Lung (tissue), 12 donors: ENCODE data around the gene ZSWIM8. TPM values are rescaled to one million over a fixed set of nuclear protein-coding genes. Genes with fewer than 3 reads are reported as not detected.

ENCODE experiments used
- ATAC-seq: fragments of 200-7000 bp; cut with Tn5 transposase; one replicate; pipeline ENCODE4 v1.9.1; 2020; ENCODE audit warnings: moderate number of reproducible peaks; ENCODE audit not compliant: insufficient read depth, low FRiP score
- DNase-seq, 3 donors: peaks; one replicate each; pipeline ENCODE4 v3.0.0-alpha.2; 2013 to 2017
- H3K27ac ChIP-seq, 2 donors: one replicate each; pipeline ENCODE4 v1.5.1; 2013; ENCODE audit warnings: mild to moderate bottlenecking in 2 of 2, moderate library complexity in 2 of 2, control low read depth in 1 of 2, inconsistent platforms in 1 of 2, low read depth in 1 of 2, low read length in 1 of 2
- H3K27me3 ChIP-seq, 3 donors: one replicate each; pipeline ENCODE4 v1.5.1; 2013; ENCODE audit warnings: low read length in 2 of 3; ENCODE audit not compliant: control insufficient read depth in 3 of 3, insufficient read depth in 3 of 3
- H3K36me3 ChIP-seq, 4 donors: one replicate each; pipeline ENCODE4 v1.5.1; 2013; ENCODE audit warnings: low read length in 4 of 4, mild to moderate bottlenecking in 1 of 4, moderate library complexity in 1 of 4; ENCODE audit not compliant: control insufficient read depth in 4 of 4, insufficient read depth in 4 of 4
- H3K4me1 ChIP-seq, 5 donors: one replicate each; pipeline ENCODE4 v1.5.1; 2013; ENCODE audit warnings: low read length in 5 of 5, mild to moderate bottlenecking in 2 of 5, moderate library complexity in 1 of 5; ENCODE audit not compliant: control insufficient read depth in 5 of 5, insufficient read depth in 5 of 5
- H3K4me3 ChIP-seq: one replicate; pipeline ENCODE4 v1.5.1; 2013; ENCODE audit warnings: mild to moderate bottlenecking, control low read depth, moderate library complexity
- H3K9ac ChIP-seq, 2 donors: one replicate each; pipeline ENCODE4 v1.5.1; 2013; ENCODE audit warnings: low read length in 2 of 2, control low read depth in 1 of 2; ENCODE audit not compliant: insufficient read depth in 1 of 2
- H3K9me3 ChIP-seq, 4 donors: one replicate each; pipeline ENCODE4 v1.5.1; 2013; ENCODE audit warnings: low read length in 3 of 4, mild to moderate bottlenecking in 1 of 4, moderate library complexity in 1 of 4; ENCODE audit not compliant: control insufficient read depth in 4 of 4, insufficient read depth in 3 of 4
- WGBS, 2 donors: extraction: QIAGEN DNeasy Blood & Tissue Kit; methylation state at CpG; one replicate each; pipeline ENCODE4 v1.1.7; 2013; 5-methylcytosine and 5-hydroxymethylcytosine counted together
- polyA plus RNA-seq, 2 donors: library from polyadenylated mRNA; stranded (reverse); fragments of 200-250 nt; gene quantifications; one replicate each; pipeline ENCODE4 v1.2.1, GENCODE V29; 2013
- total RNA-seq, 2 donors: library from RNA; depleted of rRNA in 1 of 2; stranded (reverse); fragments of >200 nt in 1 of 2; gene quantifications; one replicate each; pipeline ENCODE4 v1.2.1, GENCODE V29; 2014 to 2021
- TF ChIP-seq, protein P1 (sequence below): IDR thresholded peaks from 2 replicates; pipeline ENCODE4 v1.5.1; 2012; ENCODE audit warnings: mild to moderate bottlenecking; ENCODE audit errors: control extremely low read depth, extremely low read depth
- donor health status: control.
- donor health status: control.
- donor health status: Bipolar disorder and iron deficiency.
- donor health status: healthy.
- donor health status: DM: yes; HTN: yes; CAD: no.

The ZSWIM8 gene
- total and polyA plus RNA-seq, 4 donors, result 70.3 to 113 (median 93.1) TPM

DNA sequence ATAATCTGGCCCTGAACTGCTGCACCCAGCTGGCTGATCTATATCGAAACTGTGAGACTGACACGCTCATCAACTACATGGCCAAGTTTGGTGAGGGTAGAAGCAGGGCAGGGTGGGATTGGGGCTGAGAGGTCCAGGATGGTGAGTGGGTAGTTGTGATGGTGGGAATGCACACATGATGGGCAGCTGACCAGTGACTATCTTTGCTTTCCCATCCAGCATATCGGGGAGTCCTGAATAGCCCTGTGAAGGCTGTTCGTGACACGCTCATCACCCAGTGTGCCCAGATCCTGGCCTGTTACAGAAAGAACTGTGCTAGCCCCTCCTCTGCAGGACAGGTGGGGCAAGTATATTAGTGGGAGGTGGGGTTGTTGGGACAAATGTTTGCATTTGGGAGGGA lies 16.0 kb upstream of the ZSWIM8 start:
- Histone ChIP-seq H3K27me3 (no peaks in the 10 kb centered on the region), H3K9me3 (peaks cover 0 to 1% (median 0%) of the 10 kb centered on the region in 4 donors), H3K27ac (peak overlapping the region in 1 of 2 donors; percentile 21), H3K9ac (no peak overlapping the region), H3K36me3 (peaks cover 41 to 66% (median 64%) of the 10 kb centered on the region in 4 donors), H3K4me1 (peaks cover 3 to 17% (median 8%) of the 10 kb centered on the region in 5 donors), H3K4me3 (no peak overlapping the region)
- DNase-seq, result no peak
- TF ChIP-seq, protein P1, sequence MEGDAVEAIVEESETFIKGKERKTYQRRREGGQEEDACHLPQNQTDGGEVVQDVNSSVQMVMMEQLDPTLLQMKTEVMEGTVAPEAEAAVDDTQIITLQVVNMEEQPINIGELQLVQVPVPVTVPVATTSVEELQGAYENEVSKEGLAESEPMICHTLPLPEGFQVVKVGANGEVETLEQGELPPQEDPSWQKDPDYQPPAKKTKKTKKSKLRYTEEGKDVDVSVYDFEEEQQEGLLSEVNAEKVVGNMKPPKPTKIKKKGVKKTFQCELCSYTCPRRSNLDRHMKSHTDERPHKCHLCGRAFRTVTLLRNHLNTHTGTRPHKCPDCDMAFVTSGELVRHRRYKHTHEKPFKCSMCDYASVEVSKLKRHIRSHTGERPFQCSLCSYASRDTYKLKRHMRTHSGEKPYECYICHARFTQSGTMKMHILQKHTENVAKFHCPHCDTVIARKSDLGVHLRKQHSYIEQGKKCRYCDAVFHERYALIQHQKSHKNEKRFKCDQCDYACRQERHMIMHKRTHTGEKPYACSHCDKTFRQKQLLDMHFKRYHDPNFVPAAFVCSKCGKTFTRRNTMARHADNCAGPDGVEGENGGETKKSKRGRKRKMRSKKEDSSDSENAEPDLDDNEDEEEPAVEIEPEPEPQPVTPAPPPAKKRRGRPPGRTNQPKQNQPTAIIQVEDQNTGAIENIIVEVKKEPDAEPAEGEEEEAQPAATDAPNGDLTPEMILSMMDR, result no peak
- ATAC-seq, result no peak
- 97 to 99% methylated on average over 5 of the region's 5 CpGs for WGBS, 2 donors

GRCh38 chr10:73771722-73772280 lies 13.6 kb upstream of the ZSWIM8 start:
- TF ChIP-seq, protein P1, result no peak
- Histone ChIP-seq H3K27ac (peak overlapping the region; percentile 96 to 99), H3K9ac (peak overlapping the region in 1 of 2 donors; percentile 76), H3K4me1 (peaks cover 9 to 27% (median 13%) of the 10 kb centered on the region in 5 donors), H3K27me3 (no peaks in the 10 kb centered on the region), H3K4me3 (peak overlapping the region; percentile 87), H3K36me3 (peaks cover 22 to 47% (median 43%) of the 10 kb centered on the region in 4 donors), H3K9me3 (no peaks in the 10 kb centered on the region)
- ATAC-seq (peak; percentile 78), DNase-seq (peak in 2 of 3 donors; percentile 19 to 92)
- 16 to 17% methylated on average over 17 of the region's 17 CpGs for WGBS, 2 donors

- Histone ChIP-seq H3K4me1 (peaks cover 9 to 27% (median 13%) of the 10 kb centered on the region in 5 donors), H3K9ac (peak overlapping the region; percentile 57 to 76), H3K9me3 (no peaks in the 10 kb centered on the region), H3K27me3 (no peaks in the 10 kb centered on the region), H3K4me3 (peak overlapping the region; percentile 87), H3K27ac (peak overlapping the region; percentile 96 to 99), H3K36me3 (peaks cover 17 to 44% (median 42%) of the 10 kb centered on the region in 4 donors)
- 0% methylated on average over 76 to 101 of the region's 101 CpGs for WGBS, 2 donors
- DNase-seq, result peak; percentile 86 to 92 (median 91)
- TF ChIP-seq, protein P1, result no peak
- ATAC-seq, result peak; percentile 79
Observed at GRCh38 chr10:73772281-73773151, 12.9 kb upstream of the ZSWIM8 start.
